Body of pancreas (tissue), 4 donors: ENCODE data around the gene C12orf75. TPM values are rescaled to one million over a fixed set of nuclear protein-coding genes. Genes with fewer than 3 reads are reported as not detected.

Experiments used
- ATAC-seq: fragments of 150-250 bp; one replicate; pipeline ENCODE4 v1.9.1; 2016
- DNase-seq, 4 donors: peaks; one replicate each; pipeline ENCODE4 v3.0.0-alpha.2; 2019
- H3K27ac ChIP-seq, 4 donors: fragments of 200-600 bp; sonication (generic); 1 replicate in 3 of 4; 2 replicates in 1 of 4; pipeline versions ENCODE4 v1.5.1 to v1.6.1; 2016 to 2019; ENCODE audit warnings: mild to moderate bottlenecking in 1 of 4, mixed read lengths in 1 of 4, moderate library complexity in 1 of 4
- H3K27me3 ChIP-seq, 2 donors: fragments of 200-600 bp; sonication (generic); one replicate each; pipeline ENCODE4 v1.6.0; 2016; ENCODE audit warnings: mild to moderate bottlenecking in 1 of 2
- H3K36me3 ChIP-seq, 2 donors: fragments of 200-600 bp; sonication (generic); replicated peaks in 1 of 2; 2 replicates each; pipeline ENCODE4 v1.5.1; 2016; ENCODE audit warnings: low read depth in 2 of 2; ENCODE audit not compliant: insufficient read depth in 1 of 2
- H3K4me1 ChIP-seq: fragments of 200-600 bp; sonication (generic); one replicate; pipeline ENCODE4 v1.6.0; 2016
- H3K4me3 ChIP-seq, 2 donors: fragments of 200-600 bp; sonication (generic); 1 replicate in 1 of 2; 2 replicates in 1 of 2; pipeline ENCODE4 v1.5.1; 2016 to 2019
- H3K9me3 ChIP-seq, 3 donors: fragments of 200-600 bp; sonication (generic); 1 replicate in 2 of 3; 2 replicates in 1 of 3; pipeline ENCODE4 v1.5.1; 2016
- POLR2A ChIP-seq, 3 donors: fragments of 450-650 bp; IDR thresholded peaks; one replicate each; pipeline ENCODE4 v1.6.1; 2016; ENCODE audit warnings: antibody characterized with exemption in 3 of 3, mild to moderate bottlenecking in 2 of 3
- WGBS, 2 donors: methylation state at CpG; one replicate each; pipeline ENCODE4 v1.1.5; 2017; 5-methylcytosine and 5-hydroxymethylcytosine counted together
- intact Hi-C: fragments of 100-400 bp; cut with DNase I; formaldehyde crosslinking; loops from one replicate; pipeline ENCODE4 v1.15.1; 2023
- total RNA-seq, 2 donors: library from RNA; depleted of rRNA; stranded (reverse); fragments of >200 nt; gene quantifications; one replicate each; pipeline ENCODE4 v1.1.0, GENCODE V29; 2016
- TF ChIP-seq, protein P1 (sequence below), 7 experiments: fragments of 450-650 bp in 4 of 7; fragments of 200-600 bp in 3 of 7; sonication (generic) in 3 of 7; IDR thresholded peaks; one replicate each; pipeline ENCODE4 v1.5.1; 2016 to 2019; ENCODE audit warnings: antibody characterized with exemption in 7 of 7

Gene C12orf75
- total RNA-seq, 2 donors from 2014 or later = 39.2 to 57.6 TPM

DNA sequence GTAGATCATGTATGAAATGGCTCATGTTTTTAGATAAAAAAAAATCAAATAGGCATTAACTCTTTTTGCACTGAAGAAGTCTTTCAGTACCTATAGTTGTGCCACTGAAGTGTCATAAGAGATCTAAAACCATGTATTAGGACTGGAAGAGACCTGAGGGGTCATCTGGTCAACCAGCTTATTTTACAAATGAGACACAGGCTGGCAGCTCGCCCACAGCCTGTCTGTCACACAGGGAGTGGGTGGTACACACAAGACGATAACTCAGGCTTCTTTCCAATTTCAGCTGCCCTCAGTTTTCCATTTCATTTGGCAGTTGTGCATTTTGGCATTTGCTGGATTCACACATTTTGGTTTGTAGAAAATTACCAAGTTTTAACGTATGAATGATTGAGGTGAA is 34.7 kb downstream of the C12orf75 start:
- Histone ChIP-seq H3K27me3 (no peaks in the 10 kb centered on the region), H3K4me3 (no peak overlapping the region), H3K9me3 (no peaks in the 10 kb centered on the region), H3K4me1 (no peaks in the 10 kb centered on the region), H3K27ac (no peak overlapping the region), H3K36me3 (no peaks in the 10 kb centered on the region)
- TF ChIP-seq, protein P1, sequence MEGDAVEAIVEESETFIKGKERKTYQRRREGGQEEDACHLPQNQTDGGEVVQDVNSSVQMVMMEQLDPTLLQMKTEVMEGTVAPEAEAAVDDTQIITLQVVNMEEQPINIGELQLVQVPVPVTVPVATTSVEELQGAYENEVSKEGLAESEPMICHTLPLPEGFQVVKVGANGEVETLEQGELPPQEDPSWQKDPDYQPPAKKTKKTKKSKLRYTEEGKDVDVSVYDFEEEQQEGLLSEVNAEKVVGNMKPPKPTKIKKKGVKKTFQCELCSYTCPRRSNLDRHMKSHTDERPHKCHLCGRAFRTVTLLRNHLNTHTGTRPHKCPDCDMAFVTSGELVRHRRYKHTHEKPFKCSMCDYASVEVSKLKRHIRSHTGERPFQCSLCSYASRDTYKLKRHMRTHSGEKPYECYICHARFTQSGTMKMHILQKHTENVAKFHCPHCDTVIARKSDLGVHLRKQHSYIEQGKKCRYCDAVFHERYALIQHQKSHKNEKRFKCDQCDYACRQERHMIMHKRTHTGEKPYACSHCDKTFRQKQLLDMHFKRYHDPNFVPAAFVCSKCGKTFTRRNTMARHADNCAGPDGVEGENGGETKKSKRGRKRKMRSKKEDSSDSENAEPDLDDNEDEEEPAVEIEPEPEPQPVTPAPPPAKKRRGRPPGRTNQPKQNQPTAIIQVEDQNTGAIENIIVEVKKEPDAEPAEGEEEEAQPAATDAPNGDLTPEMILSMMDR (IDR thresholded peaks at IDR 0.05) = no peak
- 58 to 64% methylated on average over 3 of the region's 3 CpGs for WGBS, 2 donors
- DNase-seq (no peak), ATAC-seq (no peak)
- intact Hi-C loops = no loop called here

DNA sequence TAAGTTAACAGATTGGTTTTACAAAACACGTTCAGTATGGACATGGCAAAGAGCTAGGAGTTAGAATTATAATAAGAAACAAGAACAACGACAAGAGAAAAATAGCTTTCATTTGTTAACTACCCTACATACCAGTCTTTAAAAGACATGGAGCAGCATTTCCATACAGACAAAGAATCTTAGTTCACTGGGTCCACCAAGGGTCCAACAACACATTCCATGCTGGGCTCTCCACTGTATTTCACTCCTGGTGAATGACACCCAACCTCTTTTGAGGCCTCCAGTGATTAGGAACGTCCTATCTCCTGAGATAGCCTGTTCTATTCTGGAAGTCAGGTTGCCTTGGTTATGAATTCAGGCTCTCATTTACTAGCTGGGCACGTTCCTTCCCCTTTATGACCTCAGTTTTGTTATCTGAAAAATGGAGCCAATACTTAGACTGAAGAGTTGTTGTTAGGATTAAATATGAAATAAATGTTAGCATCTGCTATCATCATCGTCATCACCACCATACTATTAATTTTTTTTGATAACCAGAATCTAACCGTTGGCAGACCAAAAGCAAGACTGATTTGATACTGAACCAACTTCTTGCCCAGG is 37.7 kb downstream of the C12orf75 start:
- Histone ChIP-seq H3K36me3 (no peaks in the 10 kb centered on the region), H3K9me3 (no peaks in the 10 kb centered on the region), H3K4me1 (no peaks in the 10 kb centered on the region), H3K27ac (no peak overlapping the region), H3K4me3 (no peak overlapping the region), H3K27me3 (no peaks in the 10 kb centered on the region)
- TF ChIP-seq, protein P1 (IDR thresholded peaks at IDR 0.05) = no peak
- TF ChIP-seq POLR2A (IDR thresholded peaks at IDR 0.05) = no peak
- intact Hi-C loops = no loop called here
- DNase-seq (no peak), ATAC-seq (no peak)
- WGBS, 2 donors = 73 to 81% methylated on average over 6 of the region's 6 CpGs

DNA sequence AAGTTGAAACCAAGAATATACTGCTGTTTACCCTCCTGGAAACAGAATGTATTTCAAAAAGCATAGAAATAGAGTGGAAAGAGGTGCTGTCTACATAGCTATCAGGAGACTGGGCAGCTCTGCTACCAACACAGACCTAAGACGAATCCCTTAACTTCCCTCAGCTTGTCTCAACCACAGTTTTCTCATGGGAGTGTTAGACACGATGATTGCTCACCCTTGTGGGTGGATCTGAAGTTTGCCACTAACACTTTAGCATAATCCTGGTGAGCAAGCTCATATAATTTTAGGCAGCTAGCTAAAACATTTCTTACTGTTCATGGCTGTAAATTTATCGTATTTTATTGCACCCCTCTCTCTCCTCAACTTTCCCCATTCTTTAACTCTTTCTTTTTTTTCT is 38.5 kb downstream of the C12orf75 start:
- no peak for TF ChIP-seq POLR2A (IDR thresholded peaks at IDR 0.05)
- TF ChIP-seq, protein P1 (IDR thresholded peaks at IDR 0.05) = no peak
- 47 to 61% methylated on average over 3 of the region's 3 CpGs for WGBS, 2 donors
- intact Hi-C loops = no loop called here
- ATAC-seq (no peak), DNase-seq (no peak)
- no peaks in the 10 kb centered on the region for H3K9me3 ChIP-seq
- H3K27me3 ChIP-seq = no peaks in the 10 kb centered on the region
- no peaks in the 10 kb centered on the region for H3K4me1 ChIP-seq
- H3K27ac ChIP-seq = no peak overlapping the region
- no peaks in the 10 kb centered on the region for H3K36me3 ChIP-seq
- no peak overlapping the region for H3K4me3 ChIP-seq

DNA sequence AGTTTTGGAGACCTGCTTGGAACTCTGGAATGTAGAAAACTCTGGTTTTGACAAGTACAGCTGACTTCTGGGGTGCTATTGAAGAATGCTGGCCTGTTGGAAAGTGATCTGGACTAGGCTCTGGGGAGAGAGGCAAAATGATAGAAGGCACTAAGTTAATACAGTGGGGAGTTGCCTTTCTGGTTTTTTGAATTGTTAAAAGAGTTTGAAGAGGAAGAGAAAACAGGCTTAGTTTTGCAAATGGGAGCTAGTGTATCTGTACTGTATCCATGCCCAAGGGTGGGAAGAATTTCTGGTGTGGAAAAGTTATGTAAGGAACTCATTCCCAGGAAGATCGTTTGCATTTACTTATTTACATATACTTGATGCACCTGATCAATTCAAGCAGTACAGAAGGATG is 43.8 kb downstream of the C12orf75 start:
- no peak for TF ChIP-seq POLR2A (IDR thresholded peaks at IDR 0.05)
- TF ChIP-seq, protein P1 (IDR thresholded peaks at IDR 0.05) = no peak
- no peaks in the 10 kb centered on the region for H3K27me3 ChIP-seq
- no peak for DNase-seq
- ATAC-seq = no peak
- H3K27ac ChIP-seq = no peak overlapping the region
- H3K9me3 ChIP-seq = no peaks in the 10 kb centered on the region
- H3K4me1 ChIP-seq = no peaks in the 10 kb centered on the region
- WGBS, 2 donors = 63 to 67% methylated on average over 1 of the region's 1 CpG
- intact Hi-C loops = no loop called here
- H3K4me3 ChIP-seq = no peak overlapping the region
- H3K36me3 ChIP-seq = no peaks in the 10 kb centered on the region

DNA sequence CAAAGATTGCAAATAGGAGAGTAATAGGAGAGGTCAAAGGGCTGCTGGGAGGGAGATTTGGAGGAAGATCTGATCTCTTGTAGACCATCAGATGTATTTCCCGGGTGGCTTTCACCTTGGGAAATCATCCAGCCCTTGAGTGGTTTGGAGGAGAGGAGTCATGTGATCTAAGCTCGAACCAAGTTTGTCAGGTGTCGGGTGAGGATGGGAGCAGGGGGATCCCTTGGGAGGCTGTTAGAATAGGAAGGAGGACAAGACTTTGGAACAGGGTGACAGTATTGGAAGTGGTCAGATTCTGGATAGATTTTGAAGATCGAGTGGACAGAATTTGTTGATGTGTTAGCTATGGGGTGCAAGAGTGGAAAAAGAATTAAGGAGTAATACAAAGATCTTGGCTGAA is 46.6 kb downstream of the C12orf75 start:
- DNase-seq (no peak), ATAC-seq (no peak)
- H3K9me3 ChIP-seq = no peaks in the 10 kb centered on the region
- intact Hi-C loops = no loop called here
- no peak overlapping the region for H3K4me3 ChIP-seq
- no peaks in the 10 kb centered on the region for H3K4me1 ChIP-seq
- no peak overlapping the region for H3K27ac ChIP-seq
- no peaks in the 10 kb centered on the region for H3K36me3 ChIP-seq
- H3K27me3 ChIP-seq = no peaks in the 10 kb centered on the region
- WGBS, 2 donors = 50 to 61% methylated on average over 4 of the region's 4 CpGs
- no peak for TF ChIP-seq POLR2A (IDR thresholded peaks at IDR 0.05)
- TF ChIP-seq, protein P1 (IDR thresholded peaks at IDR 0.05) = no peak
